ENCODE results near the gene TSKU. TPM values are rescaled to one million over a fixed set of nuclear protein-coding genes. Genes with fewer than 3 reads are reported as not detected.

The TSKU gene, protein sequence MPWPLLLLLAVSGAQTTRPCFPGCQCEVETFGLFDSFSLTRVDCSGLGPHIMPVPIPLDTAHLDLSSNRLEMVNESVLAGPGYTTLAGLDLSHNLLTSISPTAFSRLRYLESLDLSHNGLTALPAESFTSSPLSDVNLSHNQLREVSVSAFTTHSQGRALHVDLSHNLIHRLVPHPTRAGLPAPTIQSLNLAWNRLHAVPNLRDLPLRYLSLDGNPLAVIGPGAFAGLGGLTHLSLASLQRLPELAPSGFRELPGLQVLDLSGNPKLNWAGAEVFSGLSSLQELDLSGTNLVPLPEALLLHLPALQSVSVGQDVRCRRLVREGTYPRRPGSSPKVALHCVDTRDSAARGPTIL
- total RNA-seq (2022; extraction: Qiagen RNA extraction; ENCODE audit: low read depth), result 156 to 215 TPM (median 192 TPM) in 5 replicates

DNA sequence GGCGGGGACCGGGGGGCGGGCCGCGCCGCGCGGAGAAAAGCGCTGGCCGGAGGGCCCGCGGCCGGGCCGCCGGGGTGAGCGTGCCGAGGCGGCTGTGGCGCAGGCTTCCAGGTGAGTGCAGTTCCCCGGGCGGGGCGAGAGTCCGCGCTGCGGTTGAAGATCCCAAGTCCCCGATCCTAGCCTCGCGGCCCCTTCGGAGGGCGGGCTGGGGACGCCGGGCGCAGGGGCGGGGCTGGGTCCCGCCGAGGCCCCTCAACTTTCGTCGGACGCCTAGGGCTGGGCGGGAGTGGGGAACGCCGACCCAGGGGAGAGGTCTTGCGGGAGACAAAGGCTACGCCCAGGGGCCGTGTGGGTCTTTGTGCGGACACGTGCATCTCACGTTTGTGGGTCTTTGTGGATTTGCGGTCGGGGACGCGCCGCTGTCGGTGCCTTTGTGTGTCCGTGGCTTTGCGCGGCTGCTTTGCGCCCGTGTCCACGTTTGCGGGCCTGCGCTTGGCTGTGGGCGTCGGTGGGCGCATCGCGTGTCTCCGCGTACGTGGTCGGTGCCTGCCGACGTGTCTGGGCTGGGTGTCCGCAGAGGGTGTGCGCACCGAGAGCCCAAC is at the start of gene TSKU:
TSKU (plus strand) TSS at position 63 of the 602 bp plus-strand sequence. CDS start 12,261 bp downstream, outside the sequence.

Other genes starting within 250 kb of the TSKU start
- gene LRRC32, start 112.6 kb upstream of the TSKU start, total RNA-seq (2022; extraction: Qiagen RNA extraction; ENCODE audit: low read depth), result 0.13 to 0.29 TPM (median 0.16 TPM) in 5 replicates
- gene ACER3, start 77.6 kb downstream of the TSKU start, total RNA-seq (2022; extraction: Qiagen RNA extraction; ENCODE audit: low read depth), result 17.0 to 21.4 TPM (median 19.9 TPM) in 5 replicates